ENCODE results near the gene USP40.

DNA sequence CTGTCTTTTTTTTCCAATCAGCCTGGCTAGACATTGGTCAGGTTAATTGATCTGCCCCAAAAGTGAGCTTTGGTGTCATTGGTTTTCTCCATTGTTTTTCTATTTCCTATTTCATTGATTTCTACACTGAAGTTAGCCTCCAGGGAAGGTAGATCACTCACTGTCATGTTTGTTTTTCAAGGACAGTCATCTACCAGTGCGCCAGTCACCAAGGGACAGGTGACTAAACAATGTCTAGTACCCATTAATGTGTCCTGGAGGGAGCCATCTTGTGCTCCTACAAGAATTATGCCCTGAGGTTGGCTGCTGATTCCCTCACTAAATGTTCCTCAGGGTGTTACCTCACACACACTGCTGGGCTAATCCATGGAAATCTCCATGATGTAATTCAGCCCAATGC, 17.6 kb upstream of the USP40 start:
- no peak for TF ChIP-seq POLR2A (IDR thresholded peaks at IDR 0.05)
- TF ChIP-seq, protein P1, sequence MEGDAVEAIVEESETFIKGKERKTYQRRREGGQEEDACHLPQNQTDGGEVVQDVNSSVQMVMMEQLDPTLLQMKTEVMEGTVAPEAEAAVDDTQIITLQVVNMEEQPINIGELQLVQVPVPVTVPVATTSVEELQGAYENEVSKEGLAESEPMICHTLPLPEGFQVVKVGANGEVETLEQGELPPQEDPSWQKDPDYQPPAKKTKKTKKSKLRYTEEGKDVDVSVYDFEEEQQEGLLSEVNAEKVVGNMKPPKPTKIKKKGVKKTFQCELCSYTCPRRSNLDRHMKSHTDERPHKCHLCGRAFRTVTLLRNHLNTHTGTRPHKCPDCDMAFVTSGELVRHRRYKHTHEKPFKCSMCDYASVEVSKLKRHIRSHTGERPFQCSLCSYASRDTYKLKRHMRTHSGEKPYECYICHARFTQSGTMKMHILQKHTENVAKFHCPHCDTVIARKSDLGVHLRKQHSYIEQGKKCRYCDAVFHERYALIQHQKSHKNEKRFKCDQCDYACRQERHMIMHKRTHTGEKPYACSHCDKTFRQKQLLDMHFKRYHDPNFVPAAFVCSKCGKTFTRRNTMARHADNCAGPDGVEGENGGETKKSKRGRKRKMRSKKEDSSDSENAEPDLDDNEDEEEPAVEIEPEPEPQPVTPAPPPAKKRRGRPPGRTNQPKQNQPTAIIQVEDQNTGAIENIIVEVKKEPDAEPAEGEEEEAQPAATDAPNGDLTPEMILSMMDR (IDR thresholded peaks at IDR 0.05 in 4 of 5, conservative IDR thresholded peaks at IDR 0.05 in 1 of 5), result no peak
